A549 (cell line): ENCODE results near the gene ZNF320.

Experiments
- HDAC2 ChIP-seq: fragments of 200-600 bp; sonication (generic); IDR thresholded peaks from 2 replicates; pipeline ENCODE4 v1.6.1; 2016
- RNF2 ChIP-seq: fragments of 200-600 bp; sonication (generic); IDR thresholded peaks from 2 replicates; pipeline ENCODE4 v1.6.1; 2016; ENCODE audit warnings: low read depth, mild to moderate bottlenecking, antibody characterized with exemption, moderate library complexity, borderline replicate concordance

DNA sequence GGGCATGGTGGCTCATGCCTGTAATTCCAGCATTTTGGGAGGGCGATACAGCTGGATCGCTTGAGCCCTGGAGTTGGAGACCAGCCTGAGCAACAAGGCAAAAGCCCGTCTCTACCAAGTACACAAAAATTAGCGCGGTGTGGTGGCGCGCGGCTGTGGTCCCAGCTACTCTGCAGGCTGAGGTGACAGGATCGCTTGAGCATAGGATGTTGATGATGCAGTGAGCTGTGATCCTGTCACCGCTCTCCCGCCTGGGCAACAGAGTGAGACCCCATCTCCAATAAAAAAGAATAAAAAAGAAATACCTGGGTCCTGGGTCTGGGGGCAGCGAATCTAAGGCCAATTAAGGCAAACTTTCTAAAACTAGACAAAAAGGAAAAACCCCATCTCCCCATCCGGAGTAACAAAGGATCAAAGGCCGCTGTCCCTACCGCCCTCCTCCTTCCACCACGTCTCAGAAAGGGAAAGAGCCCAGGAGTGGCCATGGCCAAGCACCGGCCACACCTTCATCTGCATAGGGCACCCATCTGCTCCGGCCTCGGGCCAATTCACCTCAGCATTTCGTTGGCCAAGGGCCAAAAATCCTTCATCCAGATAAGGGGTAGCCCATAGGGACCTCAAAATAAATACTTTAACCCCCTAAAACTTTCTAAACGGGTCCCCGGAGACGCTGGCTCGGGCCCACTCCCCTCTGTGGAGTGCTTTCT lies 851 bp downstream of the ZNF320 start:
- no peak for TF ChIP-seq HDAC2
- no peak for TF ChIP-seq RNF2
